ENCODE data around the gene REXO4.

- TF ChIP-seq CTCF (IDR thresholded peaks at IDR 0.05) (no peak), POLR2A (IDR thresholded peaks at IDR 0.05) (no peak)
These were observed 26.2 kb upstream of the REXO4 start for GRCh38 chr9:133443982-133444381.
